ENCODE data around the gene ITGA5.

Gene ITGA5

DNA sequence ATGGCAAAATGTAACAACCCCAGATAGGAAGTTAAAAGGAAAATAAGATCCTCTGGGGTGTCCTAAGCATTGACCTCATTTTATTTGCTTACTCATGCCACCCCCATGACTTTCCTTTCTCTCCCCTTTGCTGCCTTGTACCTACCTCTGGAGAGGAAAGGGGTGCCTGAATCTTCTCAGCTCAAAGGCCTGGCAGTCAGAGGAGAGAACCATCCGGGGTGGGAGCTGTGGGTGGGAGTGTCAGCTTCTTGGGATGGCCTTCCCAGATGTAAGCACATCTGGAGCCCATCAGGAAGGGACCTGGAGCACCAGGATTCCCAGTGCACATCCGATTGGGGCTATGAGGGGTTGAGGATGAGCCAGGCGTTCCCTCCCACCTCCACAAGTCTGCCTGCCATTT is 5.2 kb upstream of the ITGA5 start:
- H3K36me3 ChIP-seq (ENCODE audit: control insufficient read depth, insufficient read depth, low read length) = no peaks in the 10 kb centered on the region
- H4K5ac ChIP-seq (ENCODE audit: low read length) = no peak overlapping the region
- H3K9ac ChIP-seq (ENCODE audit: low read length) = no peak overlapping the region
- H3K4me3 ChIP-seq (ENCODE audit: low read length) = no peak overlapping the region
- no peaks in the 10 kb centered on the region for H3K79me2 ChIP-seq (ENCODE audit: control insufficient read depth, insufficient read depth, low read length)
- H2AK5ac ChIP-seq (ENCODE audit: low read length) = peak overlapping the region; percentile 75
- no peak overlapping the region for H4K8ac ChIP-seq (ENCODE audit: low read depth, low read length)
- no peaks in the 10 kb centered on the region for H3K27me3 ChIP-seq (ENCODE audit: insufficient read depth, low read length, poor library complexity)
- H3K23ac ChIP-seq (ENCODE audit: low read length) = no peak overlapping the region
- H3K4me2 ChIP-seq (ENCODE audit: low read length) = no peak overlapping the region
- no peak overlapping the region for H3K4ac ChIP-seq (ENCODE audit: low read depth, low read length)
- no peak overlapping the region for H3K18ac ChIP-seq (ENCODE audit: low read length)
- no peak overlapping the region for H2BK120ac ChIP-seq (ENCODE audit: low read depth, low read length)
- H3K27ac ChIP-seq (ENCODE audit: low read depth, low read length) = no peak overlapping the region
- H3K56ac ChIP-seq (ENCODE audit: low read length) = no peak overlapping the region
- no peak overlapping the region for H2BK5ac ChIP-seq (ENCODE audit: low read length)
- no peaks in the 10 kb centered on the region for H3K79me1 ChIP-seq (ENCODE audit: low read length)
- peaks cover 43% of the 10 kb centered on the region for H3K4me1 ChIP-seq (ENCODE audit: control insufficient read depth, low read depth, low read length)
- no peak overlapping the region for H2BK15ac ChIP-seq (replicated peaks; ENCODE audit: low read depth)
- no CpG with 5 or more reads among the region's 3 CpGs for WGBS (ENCODE audit: extremely low coverage, insufficient coverage, low lambda C conversion rate)
- no peak for DNase-seq

DNA sequence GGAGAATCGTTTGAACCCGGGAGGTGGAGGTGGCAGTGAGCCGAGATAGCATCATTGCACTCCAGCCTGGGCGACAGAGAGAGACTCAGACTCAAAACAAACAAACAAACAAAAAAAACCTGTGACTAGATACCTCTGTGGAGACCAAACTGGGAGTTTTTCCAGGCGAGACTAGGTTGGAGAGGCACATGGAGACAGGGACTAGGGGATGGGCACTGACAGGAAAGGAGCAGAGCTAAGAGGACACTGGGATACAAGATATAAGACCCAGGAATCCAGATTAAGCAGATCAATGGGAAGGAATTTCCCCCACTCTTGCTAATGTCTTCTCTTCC is 4.7 kb upstream of the ITGA5 start:
- Histone ChIP-seq H4K8ac (ENCODE audit: low read depth, low read length) (no peak overlapping the region), H2BK120ac (ENCODE audit: low read depth, low read length) (no peak overlapping the region), H3K4me3 (ENCODE audit: low read length) (no peak overlapping the region), H3K56ac (ENCODE audit: low read length) (no peak overlapping the region), H3K4ac (ENCODE audit: low read depth, low read length) (no peak overlapping the region), H3K4me1 (ENCODE audit: control insufficient read depth, low read depth, low read length) (peaks cover 38% of the 10 kb centered on the region), H3K18ac (ENCODE audit: low read length) (no peak overlapping the region), H4K5ac (ENCODE audit: low read length) (no peak overlapping the region), H3K9ac (ENCODE audit: low read length) (no peak overlapping the region), H2AK5ac (ENCODE audit: low read length) (no peak overlapping the region), H3K23ac (ENCODE audit: low read length) (no peak overlapping the region), H3K27me3 (ENCODE audit: insufficient read depth, low read length, poor library complexity) (no peaks in the 10 kb centered on the region), H3K79me1 (ENCODE audit: low read length) (no peaks in the 10 kb centered on the region), H3K36me3 (ENCODE audit: control insufficient read depth, insufficient read depth, low read length) (no peaks in the 10 kb centered on the region), H3K4me2 (ENCODE audit: low read length) (no peak overlapping the region), H3K27ac (ENCODE audit: low read depth, low read length) (no peak overlapping the region), H2BK5ac (ENCODE audit: low read length) (no peak overlapping the region), H2BK15ac (replicated peaks; ENCODE audit: low read depth) (no peak overlapping the region), H3K79me2 (ENCODE audit: control insufficient read depth, insufficient read depth, low read length) (peaks cover 4% of the 10 kb centered on the region)
- no CpG with 5 or more reads among the region's 5 CpGs for WGBS (ENCODE audit: extremely low coverage, insufficient coverage, low lambda C conversion rate)
- DNase-seq = no peak

DNA sequence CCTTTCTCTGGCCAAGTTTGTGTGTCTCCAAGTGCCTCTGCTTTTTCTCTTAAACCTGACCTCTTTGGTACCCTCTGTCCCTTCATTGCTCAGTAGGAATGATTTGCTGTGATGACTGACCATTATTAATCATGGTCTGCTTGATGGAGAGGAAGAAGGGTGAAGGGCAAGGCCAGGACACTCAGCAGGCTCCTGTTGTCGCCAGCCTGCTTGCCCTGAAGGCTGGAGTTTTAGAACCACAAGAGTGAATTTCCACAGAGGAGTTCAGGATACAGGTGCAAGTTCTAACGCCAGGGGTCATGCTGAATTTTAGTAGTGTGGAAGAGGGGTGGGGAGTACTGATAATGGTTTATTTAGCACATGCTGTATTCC is 2.8 kb upstream of the ITGA5 start:
- Histone ChIP-seq H4K8ac (ENCODE audit: low read depth, low read length) (no peak overlapping the region), H3K27me3 (ENCODE audit: insufficient read depth, low read length, poor library complexity) (no peaks in the 10 kb centered on the region), H3K4me1 (ENCODE audit: control insufficient read depth, low read depth, low read length) (peaks cover 25% of the 10 kb centered on the region), H2BK120ac (ENCODE audit: low read depth, low read length) (no peak overlapping the region), H3K4me2 (ENCODE audit: low read length) (no peak overlapping the region), H3K9ac (ENCODE audit: low read length) (no peak overlapping the region), H3K4ac (ENCODE audit: low read depth, low read length) (peak overlapping the region; percentile 56), H2AK5ac (ENCODE audit: low read length) (peak overlapping the region; percentile 0), H3K18ac (ENCODE audit: low read length) (no peak overlapping the region), H3K36me3 (ENCODE audit: control insufficient read depth, insufficient read depth, low read length) (no peaks in the 10 kb centered on the region), H3K23ac (ENCODE audit: low read length) (no peak overlapping the region), H3K4me3 (ENCODE audit: low read length) (no peak overlapping the region), H3K56ac (ENCODE audit: low read length) (peak overlapping the region; percentile 92), H3K79me1 (ENCODE audit: low read length) (peaks cover under 1% of the 10 kb centered on the region), H3K27ac (ENCODE audit: low read depth, low read length) (no peak overlapping the region), H2BK15ac (replicated peaks; ENCODE audit: low read depth) (no peak overlapping the region), H4K5ac (ENCODE audit: low read length) (no peak overlapping the region), H3K79me2 (ENCODE audit: control insufficient read depth, insufficient read depth, low read length) (peaks cover 22% of the 10 kb centered on the region), H2BK5ac (ENCODE audit: low read length) (no peak overlapping the region)
- no CpG with 5 or more reads among the region's 2 CpGs for WGBS (ENCODE audit: extremely low coverage, insufficient coverage, low lambda C conversion rate)
- DNase-seq = no peak

DNA sequence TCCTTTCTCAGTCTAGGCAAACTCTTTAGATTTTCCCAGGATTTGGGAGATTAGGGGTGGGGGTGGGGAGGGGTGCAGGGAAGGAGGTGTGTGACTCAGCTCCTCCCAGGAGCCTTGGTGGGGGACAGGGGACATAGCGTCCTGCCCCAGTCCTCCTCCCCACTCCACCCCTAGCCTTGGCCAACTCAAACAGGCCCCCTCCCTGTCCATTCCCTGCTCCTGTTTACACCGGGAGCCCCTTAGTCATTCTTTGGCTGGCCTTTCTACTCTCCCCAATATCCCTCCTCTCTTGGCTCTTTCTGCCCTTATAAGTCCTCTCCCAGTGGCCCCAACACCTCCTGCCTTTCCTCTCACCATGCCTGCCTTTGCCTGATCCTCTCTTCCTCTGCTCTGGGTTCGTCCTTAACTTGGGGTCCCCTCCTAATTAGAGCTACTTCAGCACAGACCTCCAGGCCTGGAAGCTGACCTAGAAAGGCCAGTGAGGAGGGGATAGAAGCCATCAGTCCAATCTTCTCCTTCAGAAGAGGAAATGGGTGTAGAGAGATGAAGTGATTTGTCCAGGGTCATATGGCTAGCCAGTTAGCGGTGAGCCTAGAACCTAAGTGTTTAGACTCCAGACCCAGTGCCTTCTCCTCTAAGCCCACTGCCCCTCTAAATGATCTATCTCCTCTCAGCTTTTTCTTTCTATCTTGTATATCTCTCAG is 2.3 kb upstream of the ITGA5 start:
- peaks cover 28% of the 10 kb centered on the region for H3K79me2 ChIP-seq (ENCODE audit: control insufficient read depth, insufficient read depth, low read length)
- peak overlapping the region; percentile 97 for H2BK5ac ChIP-seq (ENCODE audit: low read length)
- no CpG with 5 or more reads among the region's 4 CpGs for WGBS (ENCODE audit: extremely low coverage, insufficient coverage, low lambda C conversion rate)
- H3K79me1 ChIP-seq (ENCODE audit: low read length) = peaks cover 5% of the 10 kb centered on the region
- H2BK120ac ChIP-seq (ENCODE audit: low read depth, low read length) = peak overlapping the region; percentile 78
- no peak overlapping the region for H2BK15ac ChIP-seq (replicated peaks; ENCODE audit: low read depth)
- H3K4me3 ChIP-seq (ENCODE audit: low read length) = no peak overlapping the region
- H3K4ac ChIP-seq (ENCODE audit: low read depth, low read length) = peak overlapping the region; percentile 56
- no peak overlapping the region for H4K5ac ChIP-seq (ENCODE audit: low read length)
- peak overlapping the region; percentile 98 for H3K18ac ChIP-seq (ENCODE audit: low read length)
- H3K23ac ChIP-seq (ENCODE audit: low read length) = no peak overlapping the region
- peak overlapping the region; percentile 88 for H3K27ac ChIP-seq (ENCODE audit: low read depth, low read length)
- H3K9ac ChIP-seq (ENCODE audit: low read length) = peak overlapping the region; percentile 98
- H4K8ac ChIP-seq (ENCODE audit: low read depth, low read length) = no peak overlapping the region
- H3K4me2 ChIP-seq (ENCODE audit: low read length) = no peak overlapping the region
- no peaks in the 10 kb centered on the region for H3K36me3 ChIP-seq (ENCODE audit: control insufficient read depth, insufficient read depth, low read length)
- H3K27me3 ChIP-seq (ENCODE audit: insufficient read depth, low read length, poor library complexity) = no peaks in the 10 kb centered on the region
- peaks cover 29% of the 10 kb centered on the region for H3K4me1 ChIP-seq (ENCODE audit: control insufficient read depth, low read depth, low read length)
- no peak for DNase-seq
- H3K56ac ChIP-seq (ENCODE audit: low read length) = peak overlapping the region; percentile 92
- H2AK5ac ChIP-seq (ENCODE audit: low read length) = peak overlapping the region; percentile 96

DNA sequence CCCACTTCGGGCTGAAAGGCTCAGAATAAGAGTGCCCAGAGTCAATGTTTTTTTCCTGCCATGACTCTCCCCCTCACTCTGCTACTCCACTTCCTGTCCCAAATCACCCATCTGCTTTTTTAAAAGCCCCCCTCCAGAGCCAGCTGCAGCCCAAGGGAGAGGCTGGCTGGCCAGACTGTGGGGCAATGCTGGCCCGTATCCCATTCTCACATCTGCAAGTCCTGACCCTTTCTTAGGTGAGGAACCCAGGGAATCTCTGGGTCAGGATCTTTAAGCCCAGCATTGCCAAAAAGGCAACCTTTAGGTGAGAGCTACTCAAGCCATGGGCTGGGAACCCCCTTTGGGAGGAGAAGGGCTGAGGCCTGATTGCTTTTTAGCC is 1.7 kb upstream of the ITGA5 start:
- no peak overlapping the region for H4K8ac ChIP-seq (ENCODE audit: low read depth, low read length)
- H3K4ac ChIP-seq (ENCODE audit: low read depth, low read length) = peak overlapping the region; percentile 82
- WGBS (ENCODE audit: extremely low coverage, insufficient coverage, low lambda C conversion rate) = no CpG with 5 or more reads among the region's 2 CpGs
- no peaks in the 10 kb centered on the region for H3K36me3 ChIP-seq (ENCODE audit: control insufficient read depth, insufficient read depth, low read length)
- no peaks in the 10 kb centered on the region for H3K27me3 ChIP-seq (ENCODE audit: insufficient read depth, low read length, poor library complexity)
- peak overlapping the region; percentile 76 for H2BK5ac ChIP-seq (ENCODE audit: low read length)
- peak overlapping the region; percentile 94 for H4K5ac ChIP-seq (ENCODE audit: low read length)
- H3K79me2 ChIP-seq (ENCODE audit: control insufficient read depth, insufficient read depth, low read length) = peaks cover 34% of the 10 kb centered on the region
- H3K4me3 ChIP-seq (ENCODE audit: low read length) = no peak overlapping the region
- peaks cover 27% of the 10 kb centered on the region for H3K4me1 ChIP-seq (ENCODE audit: control insufficient read depth, low read depth, low read length)
- peaks cover 5% of the 10 kb centered on the region for H3K79me1 ChIP-seq (ENCODE audit: low read length)
- no peak overlapping the region for H3K4me2 ChIP-seq (ENCODE audit: low read length)
- peak overlapping the region; percentile 98 for H3K9ac ChIP-seq (ENCODE audit: low read length)
- peak overlapping the region; percentile 88 for H3K27ac ChIP-seq (ENCODE audit: low read depth, low read length)
- H3K23ac ChIP-seq (ENCODE audit: low read length) = no peak overlapping the region
- peak overlapping the region; percentile 95 for H2AK5ac ChIP-seq (ENCODE audit: low read length)
- DNase-seq = no peak
- no peak overlapping the region for H2BK15ac ChIP-seq (replicated peaks; ENCODE audit: low read depth)
- peak overlapping the region; percentile 92 for H3K56ac ChIP-seq (ENCODE audit: low read length)
- peak overlapping the region; percentile 78 for H2BK120ac ChIP-seq (ENCODE audit: low read depth, low read length)
- H3K18ac ChIP-seq (ENCODE audit: low read length) = peak overlapping the region; percentile 98
